GM15510 (cell line): ENCODE results near the gene GRIN2C.
A peak's percentile ranks its signal among the peaks of the same experiment; 100 is the strongest.

Experiments
- POLR2A ChIP-seq: IDR thresholded peaks from 3 replicates; pipeline ENCODE4 v1.6.1; 2011; ENCODE audit warnings: borderline replicate concordance; ENCODE audit not compliant: insufficient read length; ENCODE audit errors: extremely low read depth

The GRIN2C gene

DNA sequence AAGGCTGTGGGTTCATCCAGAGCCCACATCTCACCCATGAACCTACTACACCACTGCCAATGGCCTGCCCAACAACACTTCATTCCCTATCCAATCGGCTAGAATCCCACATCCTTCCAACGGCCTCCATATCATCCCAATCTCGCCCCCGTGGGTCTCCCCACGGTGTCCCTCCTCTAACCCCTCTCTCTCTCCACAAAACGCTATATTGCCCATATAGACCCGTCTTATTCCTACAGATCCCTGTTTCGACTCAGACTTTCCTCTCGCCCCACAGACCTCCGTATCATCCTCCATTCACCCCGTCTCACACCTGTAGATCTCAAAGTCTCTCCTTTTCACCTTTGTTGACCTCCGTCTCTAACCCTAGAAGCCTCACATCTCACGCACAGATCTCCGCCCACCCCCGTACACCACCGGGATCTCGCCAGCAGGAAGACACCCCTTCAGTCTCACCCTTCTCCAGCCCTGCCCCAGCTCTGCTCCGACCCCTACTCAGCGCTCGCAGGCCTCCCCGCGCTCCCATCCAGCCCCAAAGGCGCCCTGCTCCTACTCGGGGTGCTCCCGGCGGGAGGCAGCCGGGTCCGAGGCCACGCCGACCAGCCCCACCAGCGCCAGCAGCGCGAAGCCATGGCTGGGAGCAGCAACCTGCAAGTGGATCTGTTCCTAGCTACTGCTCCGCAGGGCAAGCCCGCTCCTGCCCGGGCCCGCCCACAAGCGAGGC is 12.8 kb upstream of the GRIN2C start, which contains the start of gene FDXR:
Gene FDXR, minus strand, starts transcription at position 682 of the 724 bp plus-strand sequence. Its CDS starts 50 bp downstream, at position 632.
- peak; percentile 89 for TF ChIP-seq POLR2A

DNA sequence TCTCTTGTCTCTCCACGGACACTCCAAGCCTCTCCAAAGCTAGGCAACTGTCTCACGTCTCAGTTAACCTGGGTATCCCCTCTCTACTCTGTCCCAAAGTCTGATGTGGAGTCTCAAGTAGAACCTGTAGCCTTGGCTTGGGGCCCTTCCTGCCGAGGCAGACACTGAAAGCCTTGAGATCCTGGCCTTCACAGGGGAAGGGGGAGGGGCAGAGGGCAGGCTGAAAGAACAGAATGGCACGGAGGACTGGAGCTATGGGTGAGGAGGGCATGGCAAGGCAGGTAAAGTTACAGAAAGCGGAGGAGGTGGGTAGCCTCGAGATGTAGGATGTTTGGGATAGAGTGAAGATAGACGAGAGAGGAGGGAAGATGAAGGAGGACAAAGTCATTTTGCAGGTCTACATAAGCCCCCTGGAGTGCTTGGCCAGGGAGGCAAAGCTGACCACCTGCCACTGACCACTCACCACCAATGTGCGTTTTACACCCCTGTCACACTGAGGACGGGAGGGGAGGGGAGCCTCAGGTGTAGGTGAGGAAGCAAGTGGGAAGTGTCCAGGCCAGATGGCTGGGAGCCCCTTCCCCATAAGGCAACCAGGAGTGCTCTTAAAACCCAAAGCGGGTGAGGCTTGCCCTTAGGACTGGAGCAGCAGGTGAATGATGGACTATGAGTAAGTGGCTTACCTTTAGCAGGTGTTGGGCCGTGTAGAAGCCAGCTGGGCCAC is 11.8 kb upstream of the GRIN2C start:
- no peak for TF ChIP-seq POLR2A

DNA sequence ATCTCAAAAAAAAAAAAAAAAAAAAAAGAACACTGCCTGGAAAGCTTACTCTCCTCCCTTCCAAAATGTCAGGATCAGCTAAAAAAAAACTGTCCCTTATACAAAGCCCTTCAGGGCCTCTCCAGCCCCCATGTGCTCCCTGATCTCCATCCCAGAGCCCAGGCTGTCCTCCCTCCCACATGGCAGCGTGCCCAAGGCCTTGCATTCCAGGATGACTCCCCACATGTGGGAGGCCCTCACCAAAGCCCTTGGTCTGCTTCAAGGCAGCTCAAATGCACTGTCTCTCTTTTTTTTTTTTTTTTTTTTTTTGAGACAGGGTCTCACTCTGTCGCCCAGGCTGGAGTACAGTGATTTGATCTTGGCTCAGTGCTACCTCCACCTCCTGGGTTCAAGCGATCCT is 10.8 kb upstream of the GRIN2C start:
- TF ChIP-seq POLR2A: no peak

DNA sequence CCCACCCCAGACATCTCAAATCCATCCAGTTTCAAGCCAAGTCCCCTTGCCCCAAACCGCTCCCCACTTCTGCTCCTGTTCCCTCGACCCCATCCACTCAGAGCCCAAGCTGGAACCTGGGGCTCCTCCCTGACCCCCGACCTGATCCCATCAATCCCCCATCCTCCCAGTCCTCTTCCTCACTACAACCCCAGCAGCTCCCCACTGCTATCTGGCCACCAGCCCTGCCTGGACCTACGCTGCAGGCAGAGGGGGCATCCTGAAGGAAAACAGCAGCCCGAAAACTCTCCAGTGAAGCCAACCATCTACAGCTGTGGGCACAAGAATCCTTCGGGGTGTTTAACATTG is 9.2 kb upstream of the GRIN2C start:
- no peak for TF ChIP-seq POLR2A

DNA sequence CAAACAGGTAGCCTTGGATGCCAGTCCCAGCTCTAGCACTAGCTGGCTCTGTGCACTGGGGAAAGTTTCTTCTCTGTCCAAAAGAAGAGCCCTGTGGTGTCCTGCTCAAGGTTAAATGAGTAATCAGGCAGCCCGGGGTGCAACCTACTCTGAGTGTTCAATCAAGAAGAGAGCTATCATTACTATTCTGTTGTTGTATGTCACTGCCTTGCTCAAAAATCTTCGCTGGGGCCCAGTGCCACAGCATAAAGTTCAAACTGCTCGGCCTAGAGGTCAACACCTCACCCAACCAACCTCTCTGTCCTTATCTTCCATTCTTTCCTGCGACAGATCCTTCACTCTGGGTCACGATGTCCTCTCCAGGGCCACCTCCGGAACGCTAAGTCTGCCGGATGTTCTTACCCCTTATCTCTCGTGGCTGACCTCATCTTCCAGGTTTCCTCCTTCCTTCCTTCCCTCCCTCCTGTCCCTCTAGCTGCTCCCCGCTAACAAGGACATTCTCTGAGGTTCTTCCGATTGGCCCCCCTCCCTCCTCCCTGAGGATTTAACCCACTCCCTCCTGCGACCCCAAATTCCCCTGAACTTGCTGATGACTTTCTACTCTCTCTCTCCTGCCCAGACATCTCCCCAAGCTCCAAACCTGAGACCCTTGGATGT is 8.7 kb upstream of the GRIN2C start:
- no peak for TF ChIP-seq POLR2A

DNA sequence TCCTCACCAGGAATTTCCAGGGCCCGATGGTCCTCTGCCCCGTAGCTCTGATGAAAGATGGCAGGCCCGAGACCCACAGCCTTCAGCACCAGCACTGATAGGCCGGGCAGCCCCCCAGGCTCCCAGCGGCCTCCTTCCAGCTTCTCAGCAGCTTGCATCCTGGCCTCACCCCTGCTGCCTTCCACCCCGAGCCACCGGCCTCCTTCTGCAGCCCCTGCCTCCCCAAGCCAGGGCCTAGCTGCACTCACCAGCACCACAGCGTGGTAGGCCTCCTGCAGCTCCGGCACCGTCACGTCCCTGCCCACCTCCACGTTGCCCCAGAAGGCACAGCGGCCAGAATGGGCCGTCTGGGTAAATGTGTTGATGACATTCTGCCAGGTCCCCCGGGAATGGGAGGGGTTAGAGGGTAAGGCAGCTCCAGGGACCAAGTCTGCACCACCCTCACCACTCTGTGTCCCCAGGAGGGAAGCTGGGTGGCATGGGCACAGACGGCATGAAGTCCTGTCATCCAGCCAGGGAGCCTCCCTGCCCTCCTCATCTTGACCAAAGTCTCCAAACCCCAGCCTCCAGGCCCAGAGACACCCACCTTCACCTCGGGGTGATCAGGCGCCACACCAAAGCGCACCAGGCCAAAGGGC is 6.6 kb upstream of the GRIN2C start:
- TF ChIP-seq POLR2A: no peak

DNA sequence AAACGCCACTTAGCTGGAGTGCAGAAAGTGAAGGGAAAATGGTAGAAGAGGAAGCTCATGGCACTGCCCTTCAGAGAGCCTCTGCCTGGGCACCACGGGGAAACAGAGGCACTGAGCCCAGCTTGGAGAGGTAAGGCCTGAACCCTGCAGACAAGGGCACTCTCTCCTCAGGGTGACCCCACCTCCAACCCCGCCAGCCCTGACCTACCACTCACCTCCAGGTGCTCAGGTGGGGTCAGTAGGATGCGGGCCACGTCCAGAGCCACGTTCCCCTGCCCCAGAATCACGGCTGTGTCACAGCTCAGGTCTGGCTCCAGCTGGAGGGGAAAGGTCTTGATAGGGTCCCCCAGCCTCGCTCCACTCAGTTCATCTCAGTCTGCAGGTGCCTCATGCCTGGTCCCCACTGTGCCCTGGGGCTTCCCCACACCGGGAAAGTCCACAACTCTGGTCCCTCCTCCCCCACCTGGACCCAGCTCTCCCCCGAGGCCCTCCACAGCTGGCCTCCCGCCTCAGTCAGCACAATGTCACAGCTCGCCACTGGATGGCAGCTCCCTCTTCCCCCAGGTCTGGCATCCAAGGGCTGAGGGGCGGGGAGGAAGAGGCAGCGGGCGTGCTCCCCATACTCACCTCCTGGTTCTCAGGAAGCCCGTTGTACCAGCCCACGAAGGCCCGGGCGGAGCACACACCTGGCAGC is 6.0 kb upstream of the GRIN2C start:
- no peak for TF ChIP-seq POLR2A

DNA sequence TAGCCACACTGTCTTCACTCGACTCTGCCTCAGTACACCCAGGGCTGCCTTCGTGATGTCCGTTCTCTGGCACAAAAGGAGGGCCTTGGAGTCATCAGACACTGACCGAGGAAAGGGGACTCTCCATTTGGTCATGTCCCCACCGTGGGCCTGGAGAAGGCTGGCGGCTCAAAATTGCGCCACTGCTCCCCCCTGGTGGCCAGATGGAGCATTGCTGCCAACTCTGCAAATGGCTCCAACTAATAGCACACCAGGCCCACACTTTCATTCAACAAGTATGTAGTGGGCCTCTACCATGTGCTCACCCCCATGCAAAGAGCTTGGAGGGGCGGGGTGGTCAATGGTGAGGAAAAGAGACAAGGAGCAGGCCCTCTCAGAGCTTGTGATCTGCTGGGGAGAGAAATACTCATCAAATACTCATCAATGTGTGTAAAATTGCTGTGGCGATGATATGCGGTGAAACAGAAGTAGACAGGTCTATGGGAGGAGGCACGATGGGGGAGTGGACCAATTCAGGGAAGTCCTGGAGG is 5.2 kb upstream of the GRIN2C start:
- no peak for TF ChIP-seq POLR2A

DNA sequence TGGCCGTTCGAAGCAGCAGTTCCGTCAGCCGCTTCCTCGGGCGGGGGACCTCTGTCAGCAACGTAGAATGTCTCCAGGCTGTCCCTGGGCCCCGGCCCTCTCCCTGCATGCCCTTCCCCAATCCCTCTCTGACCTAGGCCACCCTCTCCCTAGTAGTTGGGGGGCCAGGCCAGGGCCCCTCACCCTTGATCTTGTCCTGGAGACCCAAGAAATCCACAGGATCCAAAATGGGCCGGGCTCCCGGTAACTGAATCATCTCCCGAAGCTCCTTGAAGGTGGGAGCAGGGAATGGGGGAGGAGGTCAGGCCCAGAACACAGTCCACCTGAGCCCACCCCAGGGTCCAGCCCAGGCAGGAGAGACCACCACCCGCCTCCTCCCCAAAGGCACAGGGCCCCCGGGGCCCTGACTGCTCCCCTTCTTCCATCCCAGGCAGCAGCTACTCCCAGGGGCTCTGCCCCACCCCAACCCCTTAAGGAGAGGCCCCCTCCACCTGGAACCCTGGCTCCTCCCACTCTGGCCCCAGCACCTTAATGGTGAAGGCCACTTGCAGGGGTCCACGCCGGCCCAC is 4.7 kb upstream of the GRIN2C start:
- no peak for TF ChIP-seq POLR2A

DNA sequence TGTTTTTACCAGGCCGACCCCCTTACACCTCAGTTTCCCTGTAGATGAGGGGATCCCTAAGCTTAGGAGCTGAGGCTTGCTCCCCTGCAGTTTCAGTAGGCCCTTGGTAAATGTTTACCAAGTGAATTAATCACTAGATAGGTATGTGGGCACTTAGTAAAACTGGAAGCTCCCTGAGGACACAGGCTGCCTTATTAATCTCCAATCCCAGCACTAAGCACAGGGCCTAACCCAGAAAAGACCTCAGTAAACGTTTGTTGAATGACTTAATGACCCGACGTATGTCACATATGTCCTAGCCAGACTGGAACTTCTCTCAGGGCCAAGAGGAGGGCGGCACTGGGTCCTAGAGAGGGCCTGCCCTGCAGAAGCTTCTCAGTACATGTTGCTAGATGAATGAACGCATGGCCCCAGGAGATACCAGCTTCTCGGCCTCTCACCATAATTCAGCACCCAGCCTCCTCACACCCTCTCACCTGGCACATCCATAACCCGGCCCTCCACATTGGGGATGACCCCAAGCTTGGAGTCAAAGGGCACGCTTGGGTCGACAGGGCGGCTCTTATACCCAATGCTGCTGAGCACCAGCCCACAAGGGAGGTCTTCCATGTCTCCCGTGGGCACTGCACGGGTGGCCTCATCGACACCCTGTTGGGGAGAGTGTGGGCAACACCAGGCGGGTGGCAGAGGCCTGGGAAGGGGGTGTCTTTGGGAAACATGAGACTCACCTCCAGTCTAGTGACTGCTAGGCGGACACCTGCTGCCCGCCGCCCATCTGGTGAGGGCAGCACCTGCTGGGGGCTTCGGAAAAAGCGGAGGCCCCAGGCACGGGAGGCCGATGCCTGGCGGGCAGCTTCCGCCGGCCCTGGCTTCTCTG is 4.0 kb upstream of the GRIN2C start:
- no peak for TF ChIP-seq POLR2A

DNA sequence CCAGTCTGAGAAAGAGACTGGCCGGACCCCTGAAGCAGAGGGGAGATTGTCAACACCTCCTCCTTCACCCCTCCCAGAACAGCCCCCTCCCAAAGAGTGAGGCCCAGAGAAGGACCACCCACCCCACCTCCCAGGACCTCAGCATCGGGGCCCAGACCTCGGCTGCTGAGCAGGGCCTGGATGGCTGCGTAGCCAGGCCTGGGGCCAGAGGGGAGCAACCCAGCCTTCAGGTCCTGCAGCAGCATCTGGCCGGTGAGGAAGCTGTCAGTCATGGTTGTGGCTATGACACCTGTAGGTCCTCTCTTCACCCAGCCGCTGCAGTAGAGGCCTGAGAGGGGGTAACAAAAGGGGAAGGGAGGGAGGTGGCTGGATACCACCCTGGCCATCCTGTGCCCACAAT is 3.2 kb upstream of the GRIN2C start:
- no peak for TF ChIP-seq POLR2A

DNA sequence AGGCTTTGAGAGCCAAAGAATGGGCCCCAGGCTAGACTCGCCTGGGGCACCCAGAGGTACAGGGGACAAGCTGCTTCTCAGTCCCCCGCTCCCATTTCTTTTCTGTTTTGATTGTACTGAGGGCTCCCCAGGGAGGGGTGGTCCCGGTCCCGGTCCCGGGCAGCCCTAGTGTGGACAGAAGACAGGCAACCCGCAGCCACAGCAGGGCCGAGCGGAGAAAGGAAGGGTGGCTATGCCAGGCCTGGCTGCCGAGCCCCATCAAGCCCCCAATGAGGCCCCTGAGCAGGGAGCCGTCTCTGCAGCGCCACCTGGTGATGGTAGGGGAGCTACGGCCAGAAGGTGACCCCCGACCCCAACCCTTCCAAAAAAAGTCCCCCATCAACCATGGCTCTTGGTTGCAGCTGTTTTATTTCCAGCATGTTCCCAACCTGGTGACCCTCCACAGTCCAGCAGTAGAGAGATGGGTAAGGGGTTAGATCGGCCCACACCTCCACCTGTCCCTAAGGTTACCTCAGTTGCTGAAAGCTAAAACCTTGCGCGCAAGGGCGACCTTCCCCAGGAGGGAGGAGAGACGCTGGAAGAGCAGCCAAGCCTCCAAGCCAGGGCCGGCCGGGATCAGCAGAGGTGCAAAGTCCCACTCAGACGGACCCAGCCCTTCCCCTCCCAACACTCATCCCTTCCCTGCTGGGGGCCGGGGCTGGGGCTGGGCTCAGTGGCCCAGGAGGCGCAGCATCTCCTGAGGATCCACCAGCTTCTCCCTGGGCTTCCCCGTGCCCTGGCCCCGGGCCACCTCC is 2.6 kb upstream of the GRIN2C start:
- no peak for TF ChIP-seq POLR2A
